Upper lobe of right lung (tissue), 1 donor: ENCODE data around the gene KIAA0319L. TPM values are rescaled to one million over a fixed set of nuclear protein-coding genes. Genes with fewer than 3 reads are reported as not detected.

Experiments
- ATAC-seq: fragments of 200-7000 bp; cut with Tn5 transposase; one replicate; pipeline ENCODE4 v1.9.1; 2020; ENCODE audit warnings: mild to moderate bottlenecking, moderate library complexity
- DNase-seq: peaks from one replicate; pipeline ENCODE4 v3.0.0-alpha.2; 2020
- H3K27ac ChIP-seq: fragments of 200-600 bp; one replicate; pipeline ENCODE4 v1.8.0; 2022
- H3K27me3 ChIP-seq: fragments of 200-600 bp; one replicate; pipeline ENCODE4 v1.8.0; 2022; ENCODE audit warnings: mild to moderate bottlenecking
- H3K36me3 ChIP-seq: fragments of 200-600 bp; one replicate; pipeline ENCODE4 v1.8.0; 2022
- H3K4me1 ChIP-seq: fragments of 200-600 bp; one replicate; pipeline ENCODE4 v1.8.0; 2022
- H3K4me3 ChIP-seq: fragments of 200-600 bp; one replicate; pipeline ENCODE4 v1.8.0; 2022; ENCODE audit warnings: mild to moderate bottlenecking
- H3K9me3 ChIP-seq: fragments of 200-600 bp; one replicate; pipeline ENCODE4 v1.8.0; 2022
- intact Hi-C: fragments of 100-400 bp; cut with DNase I; formaldehyde crosslinking; loops from one replicate; pipeline ENCODE4 v1.11.0; 2022
- total RNA-seq: library from RNA; stranded (reverse); fragmentation: NEBNext Ultra II Directional; extraction: Animal tissue kit (Norgen Biotek cat#: 25700); gene quantifications from one replicate; pipeline ENCODE4 v1.2.1, GENCODE V29; 2021
- TF ChIP-seq, protein P1 (sequence below): fragments of 200-600 bp; IDR thresholded peaks from one replicate; pipeline ENCODE4 v1.8.0; 2022; ENCODE audit warnings: antibody characterized with exemption
- donor health status: DM: no; HTN: yes; CAD: no; lungs with severe emphysema.

KIAA0319L gene
- total RNA-seq, 1 donor from 2014 or later, result 87.7 TPM

DNA sequence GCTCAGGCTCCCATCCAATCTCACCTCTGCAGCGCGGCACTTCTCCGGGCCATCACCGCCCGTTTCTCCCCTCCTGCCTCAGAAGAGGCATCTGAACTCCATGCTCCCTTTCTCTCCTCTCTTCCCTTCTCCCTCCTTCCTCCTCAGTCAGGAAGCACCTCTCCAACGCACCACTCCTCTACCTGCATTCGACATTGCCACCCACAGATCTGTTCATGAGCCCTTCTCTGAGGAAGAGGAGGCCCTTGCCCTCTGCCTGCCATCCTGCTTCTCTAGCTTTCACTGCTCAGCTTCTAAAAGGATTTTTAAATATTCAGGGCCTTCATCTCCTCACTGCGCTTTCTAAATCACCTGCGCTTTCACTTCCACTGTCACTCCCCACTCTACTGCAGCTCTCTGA, 120.0 kb downstream of the KIAA0319L start:
- H3K9me3 ChIP-seq, result no peaks in the 10 kb centered on the region
- ATAC-seq, result no peak
- H3K4me1 ChIP-seq, result no peaks in the 10 kb centered on the region
- no peak overlapping the region for H3K4me3 ChIP-seq
- H3K27ac ChIP-seq, result no peak overlapping the region
- no peaks in the 10 kb centered on the region for H3K27me3 ChIP-seq
- DNase-seq, result no peak
- TF ChIP-seq, protein P1, sequence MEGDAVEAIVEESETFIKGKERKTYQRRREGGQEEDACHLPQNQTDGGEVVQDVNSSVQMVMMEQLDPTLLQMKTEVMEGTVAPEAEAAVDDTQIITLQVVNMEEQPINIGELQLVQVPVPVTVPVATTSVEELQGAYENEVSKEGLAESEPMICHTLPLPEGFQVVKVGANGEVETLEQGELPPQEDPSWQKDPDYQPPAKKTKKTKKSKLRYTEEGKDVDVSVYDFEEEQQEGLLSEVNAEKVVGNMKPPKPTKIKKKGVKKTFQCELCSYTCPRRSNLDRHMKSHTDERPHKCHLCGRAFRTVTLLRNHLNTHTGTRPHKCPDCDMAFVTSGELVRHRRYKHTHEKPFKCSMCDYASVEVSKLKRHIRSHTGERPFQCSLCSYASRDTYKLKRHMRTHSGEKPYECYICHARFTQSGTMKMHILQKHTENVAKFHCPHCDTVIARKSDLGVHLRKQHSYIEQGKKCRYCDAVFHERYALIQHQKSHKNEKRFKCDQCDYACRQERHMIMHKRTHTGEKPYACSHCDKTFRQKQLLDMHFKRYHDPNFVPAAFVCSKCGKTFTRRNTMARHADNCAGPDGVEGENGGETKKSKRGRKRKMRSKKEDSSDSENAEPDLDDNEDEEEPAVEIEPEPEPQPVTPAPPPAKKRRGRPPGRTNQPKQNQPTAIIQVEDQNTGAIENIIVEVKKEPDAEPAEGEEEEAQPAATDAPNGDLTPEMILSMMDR, result no peak
- intact Hi-C loops, result no loop called here
- peaks cover 89% of the 10 kb centered on the region for H3K36me3 ChIP-seq

DNA sequence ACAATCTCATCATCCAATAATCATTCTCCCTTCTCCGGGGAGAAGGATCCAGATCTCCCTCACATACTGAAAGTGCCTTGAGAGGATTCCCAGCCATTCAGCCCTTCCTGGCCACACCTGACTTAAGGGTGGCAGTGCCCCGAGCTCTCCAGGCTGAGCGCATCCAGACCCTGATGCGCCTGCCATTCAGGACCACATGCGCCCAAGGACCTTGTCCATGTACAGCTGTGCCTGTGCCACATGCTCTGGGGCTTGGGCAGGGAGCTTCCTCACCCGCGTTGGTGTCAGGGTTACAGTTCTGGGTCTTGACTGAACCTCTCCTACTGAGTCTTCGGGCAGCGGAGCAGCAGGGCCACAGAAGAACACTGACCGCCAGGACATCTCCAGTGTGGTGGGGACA, 121.1 kb downstream of the KIAA0319L start:
- H3K36me3 ChIP-seq, result peaks cover 81% of the 10 kb centered on the region
- intact Hi-C loops, result no loop called here

DNA sequence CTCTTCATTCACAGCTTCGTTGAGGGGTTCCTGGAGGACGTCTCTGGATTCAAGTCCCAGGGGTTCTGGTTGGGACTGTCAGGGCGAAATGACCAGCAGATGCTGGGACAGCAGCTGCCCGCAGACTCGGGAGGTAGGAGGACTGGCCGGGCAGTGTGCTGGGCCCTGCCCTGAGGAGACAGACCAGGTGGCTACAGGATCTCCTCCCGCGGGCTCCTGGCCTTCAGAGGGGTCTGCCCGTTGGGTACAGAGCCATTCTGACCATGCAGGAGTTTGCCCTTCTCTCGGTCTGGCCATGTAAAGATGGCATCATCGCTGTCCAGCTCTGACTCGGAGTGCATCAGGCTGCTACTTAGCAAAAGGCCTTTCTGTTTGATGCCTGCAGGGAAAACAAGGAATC, 122.5 kb downstream of the KIAA0319L start:
- Histone ChIP-seq H3K36me3 (peaks cover 67% of the 10 kb centered on the region), H3K4me1 (no peaks in the 10 kb centered on the region), H3K27me3 (no peaks in the 10 kb centered on the region), H3K4me3 (no peak overlapping the region), H3K27ac (no peak overlapping the region), H3K9me3 (no peaks in the 10 kb centered on the region)
- no peak for DNase-seq
- intact Hi-C loops, result no loop called here
- TF ChIP-seq, protein P1, result no peak
- no peak for ATAC-seq

More for the DNA sequence above, 121.1 kb downstream of the KIAA0319L start:
- no peak overlapping the region for H3K27ac ChIP-seq
- TF ChIP-seq, protein P1, result no peak
- H3K4me1 ChIP-seq, result no peaks in the 10 kb centered on the region
- ATAC-seq, result no peak
- DNase-seq, result no peak
- no peaks in the 10 kb centered on the region for H3K9me3 ChIP-seq
- H3K4me3 ChIP-seq, result no peak overlapping the region
- H3K27me3 ChIP-seq, result no peaks in the 10 kb centered on the region

DNA sequence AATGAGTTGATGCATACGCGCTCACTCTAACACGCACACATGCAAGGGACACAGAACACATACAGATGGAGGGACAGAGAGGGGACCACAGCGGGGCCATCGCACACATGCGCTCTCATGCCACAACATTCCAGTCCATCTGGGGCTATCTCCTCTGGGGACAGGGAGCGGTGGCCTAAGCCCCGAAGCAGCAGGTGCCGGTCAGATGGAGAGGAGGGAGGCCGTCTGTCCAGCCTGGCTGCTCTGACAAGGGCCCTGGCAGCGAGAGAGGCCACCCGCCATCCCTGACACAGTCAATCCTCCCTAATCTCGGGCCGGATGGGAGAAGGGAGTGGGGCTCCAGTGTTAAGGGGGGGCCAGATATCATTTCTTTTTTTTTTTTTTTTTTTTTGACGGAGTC, 123.5 kb downstream of the KIAA0319L start:
- TF ChIP-seq, protein P1, result no peak
- ATAC-seq (no peak), DNase-seq (no peak)
- H3K4me1 ChIP-seq, result no peaks in the 10 kb centered on the region
- H3K4me3 ChIP-seq, result no peak overlapping the region
- no peaks in the 10 kb centered on the region for H3K27me3 ChIP-seq
- intact Hi-C loops, result no loop called here
- peaks cover 58% of the 10 kb centered on the region for H3K36me3 ChIP-seq
- H3K27ac ChIP-seq, result no peak overlapping the region
- H3K9me3 ChIP-seq, result no peaks in the 10 kb centered on the region

DNA sequence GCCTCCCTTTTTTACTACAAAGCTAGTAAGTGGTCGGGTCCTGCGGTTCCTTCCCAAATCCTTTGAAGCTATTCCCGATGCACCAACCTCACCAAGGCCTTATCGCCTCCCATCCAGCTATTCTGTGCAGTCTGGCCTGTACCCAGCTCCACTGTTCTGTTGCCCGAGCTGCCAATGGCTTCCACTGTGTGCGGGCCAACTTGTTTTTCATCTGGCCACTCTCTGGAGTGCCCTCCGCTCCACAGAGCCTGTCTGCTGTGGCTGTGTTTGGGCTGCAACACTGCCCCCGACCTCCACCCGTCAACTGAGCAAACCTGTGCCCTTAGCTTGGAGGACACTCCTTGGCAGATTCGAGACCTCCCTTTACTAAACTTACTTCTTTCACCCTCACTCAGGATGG, 125.0 kb downstream of the KIAA0319L start:
- Histone ChIP-seq H3K4me3 (no peak overlapping the region), H3K27ac (no peak overlapping the region), H3K27me3 (no peaks in the 10 kb centered on the region), H3K4me1 (no peaks in the 10 kb centered on the region), H3K9me3 (no peaks in the 10 kb centered on the region), H3K36me3 (peaks cover 49% of the 10 kb centered on the region)
- TF ChIP-seq, protein P1, result no peak
- DNase-seq, result no peak
- intact Hi-C loops, result no loop called here
- no peak for ATAC-seq

DNA sequence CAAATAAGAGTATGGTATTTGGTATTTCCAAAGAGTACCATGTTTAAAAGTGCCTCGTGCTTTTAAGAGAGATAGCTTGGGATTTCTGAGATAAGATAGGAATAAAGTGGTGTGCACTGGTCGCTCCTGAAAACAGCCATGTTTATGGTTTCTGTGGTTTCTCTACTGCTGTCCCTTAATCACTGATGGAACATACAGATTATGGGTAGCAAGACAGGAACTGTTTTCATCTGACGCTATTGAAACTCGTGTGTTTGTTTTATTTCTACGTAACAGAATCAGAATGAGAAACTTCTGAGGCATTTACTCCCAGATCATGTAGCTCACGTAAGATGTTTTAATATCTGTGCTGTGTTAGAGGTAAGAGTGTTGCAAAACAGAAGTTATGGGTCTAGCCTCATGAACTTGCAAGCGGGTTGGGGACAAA, 126.0 kb downstream of the KIAA0319L start:
- intact Hi-C loops, result no loop called here
- H3K27ac ChIP-seq, result no peak overlapping the region
- H3K36me3 ChIP-seq, result peaks cover 40% of the 10 kb centered on the region
- no peaks in the 10 kb centered on the region for H3K4me1 ChIP-seq
- DNase-seq (no peak), ATAC-seq (no peak)
- TF ChIP-seq, protein P1, result no peak
- H3K27me3 ChIP-seq, result no peaks in the 10 kb centered on the region
- no peaks in the 10 kb centered on the region for H3K9me3 ChIP-seq
- no peak overlapping the region for H3K4me3 ChIP-seq
